GM04504 (cell line): ENCODE results near the gene RANBP3.
"Not testable (repeated sequence)": the region's sequence is repeated elsewhere in the genome, so short reads cannot be mapped to it uniquely, and the experiment has no call there.

Experiments
- DNase-seq: peaks from one replicate; pipeline ENCODE4 v3.0.0-alpha.2; 2012; ENCODE audit warnings: low read depth

Gene RANBP3

DNA sequence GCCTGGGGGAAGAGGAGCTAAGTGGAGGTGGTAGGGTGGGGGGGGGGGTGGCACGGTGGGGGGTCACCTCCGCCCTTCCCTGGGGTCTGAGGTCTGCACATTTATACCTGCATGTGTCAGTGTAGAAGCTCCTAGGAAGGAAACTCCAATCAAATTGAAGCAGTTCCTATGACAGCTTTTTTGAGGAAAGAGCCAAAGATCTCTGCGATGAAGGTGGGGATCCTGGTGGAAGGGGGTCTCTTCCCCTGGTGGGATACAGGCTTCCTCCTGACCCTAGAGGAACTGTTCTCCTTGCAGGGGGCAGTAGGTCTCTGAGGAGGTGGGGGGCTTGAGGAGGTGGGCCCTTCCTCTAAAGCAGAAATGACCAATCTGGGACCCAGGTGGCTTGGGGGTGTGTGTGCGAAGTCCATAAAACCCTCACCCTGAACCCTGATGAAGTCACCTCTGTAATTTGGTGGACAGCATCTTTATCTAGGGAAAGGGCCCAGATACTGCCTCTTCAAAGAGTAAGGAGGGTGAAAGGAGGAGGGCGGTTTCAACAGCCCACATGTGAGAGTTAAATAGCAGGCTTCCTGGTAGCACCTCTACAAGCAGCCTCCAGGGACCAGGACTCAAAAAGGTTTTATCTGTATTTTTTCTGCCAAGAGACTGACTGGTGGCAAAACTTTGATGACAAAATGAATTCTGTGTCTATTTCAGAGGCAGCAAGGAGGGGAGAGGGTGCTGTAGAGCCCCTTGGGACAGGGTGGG is 12.9 kb downstream of the RANBP3 start:
- no peak for DNase-seq

DNA sequence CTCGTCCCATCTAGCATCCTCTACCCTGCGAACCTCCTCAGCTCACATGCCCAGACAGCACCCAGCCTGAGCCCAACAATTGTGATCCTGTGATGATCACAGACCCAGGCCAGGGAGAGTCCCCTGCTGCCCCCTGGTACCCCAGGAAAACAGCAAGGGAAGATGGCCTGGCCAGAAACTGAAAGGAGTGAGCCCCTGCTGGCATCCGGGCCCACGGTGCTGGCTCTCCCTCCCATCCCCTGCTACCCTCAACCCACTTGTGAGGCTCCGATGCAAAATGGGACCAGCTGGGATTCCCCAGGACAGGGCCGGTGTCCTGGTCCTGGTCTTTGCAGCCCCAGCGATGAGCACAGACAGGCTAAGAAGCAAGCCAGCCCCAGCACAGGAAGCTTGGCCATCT is 14.1 kb downstream of the RANBP3 start:
- DNase-seq, result no peak

DNA sequence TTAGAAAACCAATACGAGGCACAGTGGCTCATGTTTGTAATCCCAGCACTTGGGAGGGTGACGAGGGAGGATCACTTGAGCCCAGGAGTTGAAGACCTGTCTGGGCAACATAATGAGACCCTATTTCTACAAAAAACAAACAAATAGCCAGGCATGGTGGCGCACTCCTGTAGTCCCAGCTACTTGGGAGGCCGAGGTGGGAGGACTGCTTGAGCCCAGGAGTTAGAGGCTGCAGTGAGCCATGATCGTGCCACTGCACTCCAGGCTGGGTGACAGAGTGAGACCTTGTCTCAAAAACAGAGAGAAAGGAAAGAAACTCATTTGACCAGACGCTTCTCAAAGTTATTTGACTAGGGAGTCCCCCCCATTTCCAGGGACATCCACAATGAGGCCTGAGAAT is 14.7 kb downstream of the RANBP3 start:
- not testable (repeated sequence) for DNase-seq

GRCh38 chr19:5961969-5962945 is 15.7 kb downstream of the RANBP3 start:
- DNase-seq, result no peak

GRCh38 chr19:5961641-5961968 is 16.3 kb downstream of the RANBP3 start:
- DNase-seq, result not testable (repeated sequence)

- no peak for DNase-seq
Observed at GRCh38 chr19:5960005-5961001, 17.6 kb downstream of the RANBP3 start.

GRCh38 chr19:5959260-5960004 is 18.5 kb downstream of the RANBP3 start:
- no peak for DNase-seq

GRCh38 chr19:5958851-5959122 is 19.2 kb downstream of the RANBP3 start:
- no peak for DNase-seq

DNA sequence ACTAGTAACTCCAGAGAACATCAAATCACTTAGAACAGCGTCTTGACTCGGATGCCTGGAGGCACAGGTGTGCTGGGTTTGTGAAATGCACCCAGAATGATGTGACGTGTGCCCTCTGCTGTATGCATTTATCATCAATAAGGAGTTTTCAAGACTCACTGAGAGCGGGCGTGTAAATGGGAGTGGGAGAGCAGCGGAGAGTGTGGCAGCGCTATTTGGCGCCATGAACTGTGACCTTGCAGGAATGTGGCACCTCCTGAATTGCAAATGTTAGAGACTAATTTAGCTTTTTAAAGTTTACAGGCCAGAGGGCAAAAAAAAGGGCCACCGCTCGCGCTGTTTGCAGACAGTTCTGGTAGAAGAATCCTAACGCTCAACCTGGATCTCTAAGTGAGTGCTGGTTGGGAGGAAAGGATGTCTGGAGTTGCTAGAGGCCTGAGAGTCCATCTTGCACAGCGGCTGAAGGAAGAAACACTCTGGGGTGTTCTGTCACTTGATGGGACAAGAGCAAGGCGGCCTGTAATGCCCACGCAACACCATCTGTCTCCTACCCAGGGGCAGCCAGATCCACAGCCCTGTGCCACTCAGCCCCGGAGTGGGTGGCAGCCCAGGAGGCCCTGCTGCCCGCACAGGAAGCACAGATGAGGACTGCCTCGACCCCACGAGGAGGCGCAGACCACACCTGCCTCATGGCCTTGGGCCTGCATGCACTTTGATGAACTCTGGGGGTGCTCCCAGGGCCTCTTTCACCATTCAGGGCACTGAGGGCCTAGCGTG is 19.7 kb downstream of the RANBP3 start:
- no peak for DNase-seq

DNA sequence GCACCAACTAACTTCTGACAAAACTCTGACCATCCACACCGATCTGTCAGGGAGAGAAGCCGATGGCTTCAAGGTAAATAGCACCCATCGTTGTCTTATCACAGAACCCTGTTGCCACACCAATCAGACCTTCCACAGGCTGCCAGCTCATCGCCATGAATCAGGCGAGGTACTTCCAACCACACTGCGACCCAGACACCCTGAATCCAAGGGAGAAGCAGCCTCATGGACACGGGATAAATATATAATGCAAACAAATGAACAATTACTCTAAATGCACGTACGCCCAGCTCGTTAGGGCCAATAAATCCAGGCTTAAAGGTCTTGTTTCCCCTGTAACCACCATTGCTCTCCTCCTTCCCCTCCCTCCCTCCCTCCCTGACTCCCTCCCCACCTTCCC is 20.8 kb downstream of the RANBP3 start:
- no peak for DNase-seq

GRCh38 chr19:5956728-5957127 is 21.2 kb downstream of the RANBP3 start:
- DNase-seq, result no peak

DNA sequence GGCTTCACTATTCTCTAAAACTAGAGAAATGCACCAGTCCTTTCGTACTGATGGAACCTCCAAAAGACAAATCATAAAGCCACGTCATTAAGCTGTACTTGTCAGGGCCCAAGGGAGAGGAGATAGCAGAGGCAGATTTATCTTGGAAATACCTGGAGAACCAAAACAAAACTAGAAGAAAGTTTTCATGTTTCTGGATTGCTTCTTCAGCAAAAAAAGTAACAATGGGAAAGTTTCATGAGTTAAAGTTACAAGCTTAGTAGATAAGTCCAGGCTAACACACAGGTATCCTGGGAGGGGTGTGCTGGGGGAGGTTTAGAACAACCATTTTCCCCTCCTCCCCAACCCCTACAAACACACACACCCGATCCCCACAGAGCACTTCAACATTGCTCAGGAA is 21.6 kb downstream of the RANBP3 start:
- DNase-seq, result no peak

DNA sequence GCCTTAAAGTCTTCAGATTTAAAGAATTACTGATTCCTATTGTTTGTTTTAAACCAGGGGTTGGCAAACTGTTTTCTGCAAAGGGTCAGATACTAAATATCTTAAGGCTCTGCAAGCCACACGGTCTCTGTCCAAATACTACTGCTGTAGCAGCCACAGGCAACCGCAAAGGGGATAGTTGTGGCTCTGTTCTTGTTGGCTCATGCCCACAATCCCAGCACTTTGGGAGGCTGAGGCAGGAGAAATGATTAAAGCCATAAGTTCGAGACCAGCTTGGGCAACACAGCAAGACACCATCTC is 22.4 kb downstream of the RANBP3 start:
- no peak for DNase-seq

- DNase-seq, result no peak
Observed at GRCh38 chr19:5954293-5954692, 23.6 kb downstream of the RANBP3 start.

- no peak for DNase-seq
Observed at GRCh38 chr19:5953680-5954213, 24.2 kb downstream of the RANBP3 start.

DNA sequence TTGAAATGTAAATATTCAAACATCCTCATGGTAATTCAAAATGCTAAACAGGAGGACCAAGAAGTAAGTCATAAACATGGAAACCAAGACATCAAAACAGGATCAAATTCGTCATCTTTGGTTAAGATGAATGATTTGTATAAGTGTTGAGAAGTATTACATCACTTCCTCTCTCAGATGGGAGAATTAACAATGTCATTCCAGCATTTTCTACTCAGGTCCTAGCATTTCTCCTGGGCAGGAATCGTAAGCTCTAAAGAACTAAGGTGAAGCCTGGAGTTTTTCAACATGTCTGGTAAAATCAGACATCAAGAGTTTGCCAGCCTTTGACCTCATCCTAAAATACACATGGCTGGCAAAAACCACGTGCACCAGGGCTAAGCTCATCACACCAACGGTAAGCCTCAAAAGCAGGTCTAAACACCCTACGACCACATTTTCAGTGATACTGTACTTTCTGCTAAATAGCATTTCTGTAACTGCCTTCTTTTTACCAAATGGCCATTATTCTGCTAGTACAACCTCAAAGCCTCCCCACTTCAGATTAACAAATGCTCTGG is 24.8 kb downstream of the RANBP3 start:
- DNase-seq, result no peak

DNA sequence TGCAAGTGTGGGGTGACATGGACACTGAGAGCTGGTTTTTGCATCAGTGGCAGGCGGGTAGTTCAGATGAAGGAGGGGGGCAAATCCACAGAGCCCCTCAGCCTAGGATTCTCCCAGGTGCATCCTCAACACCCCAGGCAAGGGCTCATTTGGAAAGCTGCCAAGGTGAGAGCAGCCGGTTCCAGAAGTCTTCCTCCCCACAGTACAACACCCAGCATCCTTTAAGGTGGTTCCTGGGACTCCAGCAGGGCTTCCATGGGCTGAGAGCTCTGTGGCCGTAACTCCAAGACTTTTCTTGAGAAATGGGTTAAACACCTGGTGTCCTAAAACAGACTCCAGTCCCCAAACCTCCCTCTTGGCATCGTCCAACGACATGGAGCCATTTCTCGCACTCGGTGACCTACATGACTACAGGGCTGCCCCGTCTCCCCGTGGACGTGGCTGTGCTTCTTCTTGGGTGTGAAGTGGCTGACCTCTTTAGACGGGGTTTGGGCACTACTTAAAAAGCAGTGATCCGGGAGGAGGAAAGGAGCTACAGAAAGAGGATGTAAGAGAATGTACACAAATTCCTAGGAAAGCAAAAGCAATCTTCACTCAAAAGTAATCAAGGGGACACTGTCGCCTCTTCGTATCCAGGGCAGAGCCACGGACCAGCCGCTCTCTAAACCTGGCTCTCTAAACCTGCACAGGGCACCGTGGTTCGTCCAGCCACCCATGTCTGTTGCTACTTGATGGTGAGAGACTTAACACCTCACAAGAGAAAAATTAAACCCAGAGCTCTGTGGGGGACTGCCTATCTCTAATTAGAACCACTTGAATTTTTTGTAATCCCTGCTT is 25.5 kb downstream of the RANBP3 start:
- DNase-seq, result no peak

DNA sequence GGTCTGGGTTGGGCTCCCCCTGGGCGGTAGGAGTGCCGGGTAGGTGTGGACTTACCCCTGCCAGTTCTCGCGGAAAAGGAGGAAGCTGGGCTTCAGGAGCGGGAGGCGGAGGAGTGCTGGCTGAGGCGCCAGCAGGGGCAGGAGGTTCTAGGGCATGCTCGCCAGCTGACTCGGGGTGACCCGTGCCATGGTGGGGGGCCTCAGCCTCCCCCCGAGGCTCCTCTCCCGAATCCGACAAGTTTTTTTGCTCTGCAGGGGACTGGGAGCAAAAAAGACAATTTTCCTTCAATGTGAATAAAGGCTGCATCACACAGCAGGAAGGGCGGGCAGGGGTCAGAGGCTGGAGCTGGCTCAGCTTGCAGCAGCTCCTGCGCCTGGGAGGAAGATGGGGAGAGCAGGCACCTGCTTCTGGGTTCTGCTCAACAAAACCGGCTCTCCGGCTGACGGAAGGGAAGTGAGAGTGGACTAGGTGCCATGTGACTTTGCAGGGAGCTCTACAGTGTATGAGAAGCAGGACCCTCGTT is 26.5 kb downstream of the RANBP3 start:
- DNase-seq, result no peak

GRCh38 chr19:5950741-5951140 is 27.2 kb downstream of the RANBP3 start:
- no peak for DNase-seq
